Renal pelvis (tissue), 4 donors: ENCODE measurements around the gene LRCH4. TPM values are rescaled to one million over a fixed set of nuclear protein-coding genes. Genes with fewer than 3 reads are reported as not detected.

Experiments
- DNase-seq: peaks from one replicate; pipeline ENCODE4 v3.0.0-alpha.2; 2013
- polyA plus RNA-seq, 3 donors: library from polyadenylated mRNA; unstranded; fragments of 120-200 nt; gene quantifications; one replicate each; pipeline ENCODE4 v1.2.1, GENCODE V29; 2013; ENCODE audit not compliant: insufficient read length in 3 of 3

LRCH4 gene
- polyA plus RNA-seq, 3 donors = 43.7 to 56.0 (median 46.8) TPM

DNA sequence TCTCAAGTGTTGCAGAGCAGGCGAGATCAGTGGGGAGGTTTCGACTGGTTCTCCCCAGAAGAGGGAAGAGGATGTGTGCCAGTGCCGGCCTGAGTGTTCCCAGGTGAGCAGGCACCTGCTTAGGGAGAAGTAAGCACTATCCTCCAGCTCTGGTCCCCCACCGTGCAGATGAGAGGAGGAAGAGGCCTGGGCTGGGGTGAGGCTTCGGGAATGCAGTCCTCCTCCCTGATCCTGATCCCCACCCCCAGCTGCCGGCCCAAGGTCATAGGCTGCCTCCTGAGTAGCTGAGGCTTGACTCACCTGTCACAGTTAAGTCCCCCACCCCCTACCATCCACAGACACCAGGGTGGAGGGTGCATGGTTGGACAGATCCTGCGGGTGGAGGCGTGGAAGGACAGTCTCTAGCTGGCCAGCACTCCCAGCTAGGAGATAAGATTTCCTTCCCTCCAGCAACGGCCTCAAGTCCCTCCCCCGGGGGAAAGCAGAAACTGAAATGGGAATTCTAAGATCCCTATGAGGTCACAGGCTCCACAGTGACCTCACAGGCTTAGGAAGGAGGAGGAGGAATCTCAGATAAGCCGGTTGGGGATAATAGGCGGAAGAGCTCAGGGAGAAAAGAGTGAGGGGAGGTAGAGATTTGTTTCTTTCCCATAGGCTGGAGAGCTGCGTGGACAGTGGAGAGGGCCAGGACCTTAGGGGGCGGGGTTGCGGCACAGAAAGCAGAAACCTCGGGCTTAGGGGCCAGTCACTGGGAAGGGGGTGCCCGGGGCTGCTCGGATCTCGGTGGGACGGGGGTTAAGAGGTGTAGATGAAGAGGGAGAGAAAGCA lies 1.0 kb downstream of the LRCH4 start:
- no peak for DNase-seq

DNA sequence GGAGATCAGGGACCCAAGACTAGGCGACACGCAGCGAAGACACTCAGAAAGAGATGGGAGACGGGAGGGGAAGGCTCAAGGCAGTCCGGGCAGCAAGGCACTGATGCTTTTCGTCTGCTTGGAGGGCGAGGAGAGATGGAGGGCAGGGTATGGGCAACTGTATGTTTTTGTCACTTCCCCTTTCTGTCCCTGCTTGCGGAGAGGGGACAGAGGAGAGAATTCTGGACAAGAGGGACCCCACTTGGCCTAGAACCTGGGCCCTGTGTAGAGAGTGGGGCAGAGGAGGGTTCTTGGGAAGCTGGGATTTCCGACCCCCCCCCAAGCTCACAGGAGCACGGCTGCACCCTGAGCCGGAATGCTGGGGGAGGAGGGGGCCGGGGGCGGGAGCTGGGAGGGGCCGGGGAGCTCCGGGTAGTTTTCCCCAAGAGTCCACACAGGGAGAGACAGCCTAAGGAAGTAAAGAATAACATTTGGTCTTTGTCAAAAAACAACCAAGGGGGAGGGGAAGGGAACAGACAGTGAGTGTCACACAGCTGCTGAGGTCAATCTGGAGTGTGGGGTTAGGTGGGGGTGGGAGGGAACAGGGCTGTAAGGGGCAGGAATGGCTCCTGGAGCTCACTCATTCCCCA lies 1.8 kb downstream of the LRCH4 start:
- no peak for DNase-seq

DNA sequence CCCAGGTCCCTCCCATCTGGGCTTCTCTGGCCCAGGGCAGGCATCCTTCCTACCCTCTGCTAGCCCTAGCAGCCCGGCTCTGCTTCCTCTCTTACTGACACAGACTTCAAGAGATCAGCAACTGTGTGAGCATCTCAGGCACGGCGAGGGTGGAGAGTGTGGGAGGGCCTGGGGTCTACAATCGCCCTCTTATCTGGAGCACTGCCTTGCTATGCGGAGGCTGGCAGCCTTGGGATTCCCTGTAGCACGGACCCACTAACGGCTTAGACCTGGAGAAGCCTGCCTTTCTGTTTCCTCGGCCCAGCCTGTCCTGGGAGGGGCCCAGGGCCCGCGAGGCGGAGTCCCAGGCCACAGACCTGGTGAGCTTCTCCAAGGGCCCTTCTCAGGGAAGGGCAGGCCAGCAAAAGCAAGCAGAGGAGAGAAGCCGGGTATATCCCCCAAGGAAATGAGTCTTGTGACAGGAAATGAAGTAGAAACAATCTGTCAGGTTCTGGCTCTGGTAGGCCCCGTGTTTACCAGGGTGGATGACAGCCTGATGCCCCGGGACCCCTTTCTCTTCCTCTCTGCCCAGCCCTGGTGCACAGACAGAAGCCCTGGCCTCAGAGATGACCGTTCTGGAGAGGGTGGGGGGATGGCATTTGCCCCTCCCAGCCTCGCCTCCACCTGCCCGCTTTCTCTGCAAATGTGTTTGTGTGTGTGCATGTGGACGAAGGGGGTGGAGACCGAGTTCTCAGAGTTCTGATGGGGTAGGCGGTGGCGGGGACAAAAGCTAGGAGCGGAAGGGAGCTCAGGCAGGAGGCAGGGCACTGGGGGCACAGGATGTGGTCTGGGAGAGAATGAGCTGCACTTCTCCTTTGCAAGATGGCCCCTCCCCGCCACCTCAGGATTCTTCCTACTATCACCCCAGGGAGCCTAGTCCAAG lies 2.5 kb downstream of the LRCH4 start:
- no peak for DNase-seq

DNA sequence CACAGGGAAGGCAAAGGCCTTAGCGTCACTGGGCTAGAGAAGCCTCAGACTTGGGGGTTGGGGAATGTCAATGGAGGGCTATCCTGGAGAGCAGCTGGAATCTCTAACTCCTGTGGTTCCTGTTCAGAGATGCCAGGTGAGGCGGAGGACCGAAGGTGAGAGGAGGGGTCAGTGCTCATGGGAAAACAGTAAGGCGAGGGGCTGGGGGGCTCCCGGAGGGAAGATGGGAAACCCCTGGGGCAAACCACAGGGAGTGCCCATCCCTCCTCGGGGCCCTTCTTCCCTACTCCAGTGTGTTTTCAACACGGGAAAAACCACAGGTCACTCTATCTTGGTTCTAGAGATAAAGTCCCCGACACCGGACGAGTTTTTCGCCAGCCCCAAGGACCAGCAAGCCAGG lies 3.3 kb downstream of the LRCH4 start:
- no peak for DNase-seq

DNA sequence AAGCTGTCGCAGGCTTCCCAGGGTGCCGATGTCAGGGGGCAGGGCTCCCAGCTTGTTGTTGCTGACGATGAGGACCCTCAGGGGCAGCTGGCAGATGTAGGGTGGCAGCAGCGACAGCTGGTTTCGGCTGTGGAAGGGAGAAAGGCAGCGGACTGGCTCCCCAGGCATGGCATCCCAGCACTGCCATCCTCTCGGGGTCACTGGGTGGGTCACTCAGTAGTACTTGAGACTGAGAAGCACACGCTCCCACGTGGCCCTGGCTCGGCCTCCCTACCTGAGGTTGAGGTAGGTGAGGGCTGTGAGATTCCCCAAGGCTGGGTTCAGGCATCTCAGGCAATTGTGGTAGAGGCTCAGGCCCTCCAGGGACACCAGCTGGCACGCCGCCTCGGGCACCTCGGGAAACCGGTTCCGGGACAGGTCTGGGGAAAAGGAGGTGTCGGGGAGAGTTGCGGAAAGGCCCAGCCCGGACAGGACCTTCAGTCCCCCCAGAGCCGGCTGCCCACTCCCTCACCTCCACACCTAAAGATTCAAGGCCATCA lies 3.8 kb downstream of the LRCH4 start:
- no peak for DNase-seq

DNA sequence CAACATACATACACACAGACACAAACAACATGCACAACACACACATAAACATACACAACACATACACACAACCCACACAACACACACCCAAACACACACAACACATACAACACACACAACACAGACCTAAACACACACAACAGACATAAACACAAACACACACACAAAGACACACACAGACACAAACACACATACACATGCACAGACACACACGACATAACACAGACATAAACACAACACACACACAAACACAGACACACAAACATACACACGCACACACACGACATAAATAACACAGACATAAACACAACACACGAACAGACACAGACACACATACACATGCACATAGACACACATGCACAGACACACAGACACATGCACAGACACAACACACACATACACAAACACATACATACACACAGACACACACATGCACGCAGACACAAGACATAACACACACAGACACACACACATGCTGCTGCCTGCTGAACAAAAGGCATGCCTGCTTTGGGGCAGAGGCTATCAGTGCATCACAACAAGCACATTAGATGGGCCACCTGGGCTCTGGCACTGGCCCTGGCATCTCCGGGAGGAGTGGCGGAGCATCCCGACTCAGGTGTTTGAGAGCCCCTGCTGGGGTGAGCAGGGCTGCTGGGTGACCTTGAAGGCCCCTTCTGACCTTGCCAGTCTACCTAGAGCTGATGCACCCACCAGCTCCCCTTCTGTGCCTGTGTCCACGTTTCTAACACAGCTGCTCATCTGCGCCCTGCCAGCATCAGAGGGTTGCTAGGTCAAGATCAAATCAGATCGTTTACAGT lies 5.3 kb downstream of the LRCH4 start:
- DNase-seq = no peak

DNA sequence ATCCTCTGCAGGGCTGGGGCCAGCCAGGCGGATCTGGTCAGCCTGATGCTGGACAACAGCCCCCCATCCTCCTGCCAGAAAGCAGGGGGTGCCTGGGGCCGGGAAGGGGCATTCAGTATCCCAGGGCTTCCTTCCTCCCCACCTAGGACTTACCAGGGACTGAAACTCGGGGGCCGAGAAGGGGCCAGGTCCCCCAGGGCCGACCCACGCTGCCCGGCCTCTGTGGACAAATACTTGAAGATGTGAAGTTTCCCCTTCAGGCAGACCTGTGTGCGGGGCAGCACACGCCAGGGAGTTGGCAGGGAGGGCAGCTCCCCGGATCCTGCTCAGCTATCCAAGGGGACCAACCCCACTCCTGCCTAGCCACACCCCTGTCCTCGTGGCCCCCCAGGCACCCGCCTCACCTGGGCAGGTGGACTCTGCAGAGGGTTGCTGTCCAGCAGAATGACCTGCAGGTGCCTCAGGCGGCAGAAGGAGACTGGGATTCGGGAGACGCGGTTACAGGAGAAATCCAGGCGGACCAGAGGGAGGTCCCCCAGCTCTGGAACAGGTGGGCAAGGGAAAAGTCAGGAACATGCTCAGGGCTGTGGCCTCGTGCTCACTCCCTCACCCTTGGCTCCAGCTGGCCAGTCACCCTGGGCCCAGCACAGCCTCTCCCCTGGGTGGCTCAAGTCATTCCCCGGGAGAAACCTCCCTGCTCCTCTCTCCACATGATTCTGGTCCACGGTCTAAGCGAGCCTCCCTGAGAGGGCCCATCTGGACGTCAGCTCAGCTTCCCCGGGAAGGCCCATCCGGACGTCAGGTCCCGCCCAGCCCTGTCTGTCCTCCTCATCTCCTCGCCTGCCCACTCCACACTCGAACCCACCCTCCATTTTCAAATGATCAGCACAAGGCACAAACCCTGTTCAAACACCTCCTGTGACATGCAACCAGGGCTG lies 7.4 kb downstream of the LRCH4 start:
- no peak for DNase-seq

DNA sequence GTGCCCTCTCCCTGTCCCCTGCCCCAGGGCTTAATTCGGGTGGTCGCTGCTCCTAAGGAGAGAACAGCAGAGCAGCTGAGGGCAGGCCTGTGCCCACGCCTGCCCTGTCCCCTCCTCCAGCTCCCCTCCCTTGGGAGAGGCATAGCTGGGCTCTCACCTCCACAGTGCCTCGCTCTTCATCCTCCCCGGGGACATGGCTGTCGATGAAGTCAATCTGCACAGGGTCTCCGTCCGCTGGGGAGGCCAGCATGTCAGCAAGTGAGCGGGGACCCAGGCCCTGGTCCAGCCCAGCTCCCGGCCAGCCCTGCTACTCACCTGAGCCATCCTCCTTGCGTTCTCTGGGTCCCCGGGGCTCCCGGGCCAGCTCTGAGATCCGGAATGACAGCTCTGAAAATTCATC lies 8.4 kb downstream of the LRCH4 start:
- DNase-seq = no peak

DNA sequence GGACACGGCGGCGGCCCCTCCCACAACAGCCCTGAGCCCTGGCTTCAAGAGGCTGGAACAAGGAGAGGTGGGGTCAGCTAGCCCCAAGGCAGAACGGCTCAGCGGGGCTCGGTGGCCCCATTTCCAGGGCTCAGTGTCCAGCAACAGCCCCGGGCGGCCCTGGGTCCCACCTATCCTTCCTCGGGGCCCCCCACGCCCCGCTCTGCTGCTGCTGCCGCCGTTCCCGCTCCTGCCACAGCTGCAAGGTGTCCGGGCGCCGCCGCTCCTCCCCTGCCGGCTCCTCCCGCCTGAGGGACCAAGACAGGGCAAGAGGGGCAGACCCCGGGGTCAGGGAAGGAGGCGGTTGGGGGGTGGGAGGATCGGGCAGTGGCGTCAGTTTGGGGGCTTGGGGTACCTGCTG lies 8.8 kb downstream of the LRCH4 start:
- no peak for DNase-seq

DNA sequence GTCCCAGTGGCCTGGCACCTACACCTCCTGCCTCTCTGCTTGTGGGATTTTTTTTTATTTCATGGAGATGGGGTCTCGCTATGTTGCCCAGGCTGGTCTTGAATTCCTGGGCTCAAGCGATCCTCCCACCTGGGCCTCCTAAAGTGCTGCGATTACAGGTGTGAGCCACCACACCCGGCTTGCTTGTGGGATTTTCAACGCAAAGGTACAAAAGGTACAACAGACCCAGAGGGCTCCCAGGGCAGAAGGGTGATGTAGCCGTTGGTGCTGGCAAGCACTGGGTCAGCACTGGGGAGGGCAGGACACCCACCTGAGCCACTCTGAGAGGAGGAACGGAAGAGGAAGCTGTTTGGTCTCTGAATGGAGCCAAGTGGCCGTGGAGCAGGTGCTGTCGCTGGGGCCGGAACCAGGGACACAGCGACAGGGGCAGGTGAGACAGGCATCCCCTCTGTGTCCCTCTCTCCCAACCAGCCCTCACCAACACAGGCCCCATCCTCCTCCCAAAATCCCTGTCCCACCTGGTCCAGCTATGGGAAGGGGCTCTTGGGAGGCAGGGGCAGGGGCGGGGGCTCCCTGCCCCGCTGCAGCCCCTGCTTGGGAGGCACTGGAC lies 9.4 kb downstream of the LRCH4 start:
- no peak for DNase-seq

DNA sequence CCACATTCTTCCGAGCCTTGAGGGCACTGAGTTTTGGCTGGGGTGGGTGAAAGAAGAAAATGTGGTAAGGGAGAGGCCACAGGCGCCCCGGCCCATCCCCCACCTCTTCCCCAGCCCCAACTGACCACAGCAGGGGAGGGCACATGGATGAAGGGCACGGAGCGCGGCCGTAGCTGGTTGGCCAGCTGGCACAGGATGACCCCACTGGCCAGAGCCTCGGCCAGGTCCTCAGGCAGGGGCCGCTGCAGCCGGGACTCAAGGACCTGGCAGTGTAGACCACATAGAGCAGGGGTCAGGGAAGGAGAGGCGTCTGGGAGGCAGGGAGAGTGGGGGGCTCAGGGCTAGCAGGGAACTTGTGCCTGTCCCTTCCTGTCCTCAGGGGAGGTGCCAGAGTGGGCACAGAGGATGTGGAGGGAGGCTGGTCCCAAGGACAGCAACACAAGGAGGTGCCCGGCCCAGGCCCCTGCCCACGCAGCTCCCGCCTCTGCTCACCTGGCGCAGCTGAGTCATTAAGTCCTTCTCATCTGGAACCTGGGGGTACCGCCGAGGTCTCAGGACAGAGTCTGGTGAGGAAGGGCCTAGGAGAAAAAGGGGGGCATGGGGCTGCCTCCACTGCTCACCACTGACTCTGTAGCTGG lies 10.1 kb downstream of the LRCH4 start:
- no peak for DNase-seq

DNA sequence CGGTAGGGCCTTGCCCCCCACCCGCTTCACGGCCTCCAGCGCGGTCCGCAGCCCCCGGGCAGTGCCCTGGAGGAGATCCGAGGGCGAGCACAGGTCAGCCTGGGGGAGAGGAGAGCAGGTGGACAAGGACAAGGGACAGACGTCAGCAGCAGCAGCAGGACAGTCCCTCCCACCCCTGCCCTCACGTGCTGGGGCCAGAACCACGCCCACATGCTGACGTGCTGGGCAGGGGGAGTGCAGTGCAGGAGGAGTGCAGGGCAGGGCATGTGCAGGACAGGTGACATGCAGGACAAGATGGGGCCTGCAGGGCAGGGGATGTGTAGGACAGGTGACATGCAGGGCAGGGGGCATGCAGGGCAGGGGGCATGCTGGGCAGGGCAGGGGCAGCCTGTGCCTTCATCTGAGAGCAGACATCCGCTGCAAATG lies 10.7 kb downstream of the LRCH4 start:
- no peak for DNase-seq

DNA sequence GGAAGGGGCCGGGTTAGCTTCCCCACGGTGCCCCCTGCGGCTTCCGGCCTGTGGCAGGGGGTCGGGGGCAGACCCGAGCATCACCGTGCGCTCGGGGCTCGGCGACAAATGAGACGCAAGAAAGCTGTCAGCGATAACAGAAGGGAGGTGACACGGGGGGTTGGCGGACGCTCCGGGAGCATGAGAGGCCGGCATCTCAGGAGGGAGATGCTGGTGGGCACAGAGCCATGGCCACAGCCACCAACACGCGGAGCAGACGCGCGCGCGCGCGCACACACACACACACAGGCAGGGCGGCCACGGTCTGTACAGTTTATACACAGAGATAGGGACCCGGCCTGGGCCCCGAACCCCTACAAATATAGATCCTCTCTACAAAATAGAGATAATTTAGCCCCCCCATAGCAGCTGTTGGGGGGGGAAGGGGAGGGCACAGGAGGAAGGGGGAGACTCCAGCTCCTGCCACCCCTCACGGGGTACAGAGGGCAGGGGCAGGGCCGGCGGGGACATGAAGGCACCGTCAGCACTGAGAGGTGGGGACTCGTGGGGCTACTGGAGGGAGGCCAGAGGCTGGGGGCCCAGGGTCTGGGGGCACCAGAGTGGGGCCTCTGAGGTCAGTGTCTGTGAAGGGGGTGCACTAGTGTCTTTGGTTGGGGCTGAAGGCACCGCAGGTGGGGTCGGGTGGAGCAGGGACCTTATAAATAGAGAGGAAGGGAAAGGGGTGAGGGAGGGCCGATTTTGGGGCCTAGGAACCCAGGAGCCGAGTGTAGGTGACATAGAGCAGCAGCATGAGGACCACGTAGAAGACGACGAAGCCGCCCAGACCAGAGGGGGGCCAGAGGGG lies 11.3 kb downstream of the LRCH4 start:
- DNase-seq = no peak

DNA sequence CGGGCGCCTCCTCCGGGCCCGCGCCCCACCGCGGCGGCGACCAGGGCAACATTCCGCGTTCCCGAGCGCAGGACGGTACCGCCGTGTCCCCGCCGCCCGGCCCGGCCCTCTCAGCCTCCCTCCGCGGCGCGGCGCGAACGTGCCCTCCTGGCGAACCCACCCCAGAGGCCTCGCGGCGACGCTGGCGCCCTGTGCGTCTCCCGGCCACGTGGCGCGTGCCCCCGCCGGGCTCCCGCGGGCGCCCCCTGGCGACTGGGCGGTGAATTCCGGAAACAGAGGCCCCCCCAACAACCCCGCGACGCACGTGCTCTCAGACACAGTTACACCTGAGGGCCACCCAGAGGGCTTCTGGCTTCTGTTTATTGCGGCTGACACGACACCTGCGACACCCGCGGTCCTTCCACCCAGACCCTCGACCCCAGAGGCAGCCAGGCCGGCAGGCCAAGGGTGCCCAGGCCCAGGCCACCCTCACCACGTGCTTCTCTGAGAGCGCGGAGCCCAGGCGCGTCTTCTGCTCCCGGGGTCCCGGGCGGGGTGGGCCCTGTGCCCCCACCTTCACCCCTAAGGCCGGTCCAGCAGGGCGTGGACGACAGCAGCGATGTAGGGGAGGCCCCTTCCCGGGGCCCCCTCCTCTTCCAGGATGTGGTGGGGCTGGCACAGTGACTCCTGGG lies 12.1 kb downstream of the LRCH4 start, which contains the start of gene SAP25:
TSS of gene SAP25 (minus strand) at position 210 of the 671 bp plus-strand sequence. CDS start at position 52, 158 bp downstream.
- no peak for DNase-seq

DNA sequence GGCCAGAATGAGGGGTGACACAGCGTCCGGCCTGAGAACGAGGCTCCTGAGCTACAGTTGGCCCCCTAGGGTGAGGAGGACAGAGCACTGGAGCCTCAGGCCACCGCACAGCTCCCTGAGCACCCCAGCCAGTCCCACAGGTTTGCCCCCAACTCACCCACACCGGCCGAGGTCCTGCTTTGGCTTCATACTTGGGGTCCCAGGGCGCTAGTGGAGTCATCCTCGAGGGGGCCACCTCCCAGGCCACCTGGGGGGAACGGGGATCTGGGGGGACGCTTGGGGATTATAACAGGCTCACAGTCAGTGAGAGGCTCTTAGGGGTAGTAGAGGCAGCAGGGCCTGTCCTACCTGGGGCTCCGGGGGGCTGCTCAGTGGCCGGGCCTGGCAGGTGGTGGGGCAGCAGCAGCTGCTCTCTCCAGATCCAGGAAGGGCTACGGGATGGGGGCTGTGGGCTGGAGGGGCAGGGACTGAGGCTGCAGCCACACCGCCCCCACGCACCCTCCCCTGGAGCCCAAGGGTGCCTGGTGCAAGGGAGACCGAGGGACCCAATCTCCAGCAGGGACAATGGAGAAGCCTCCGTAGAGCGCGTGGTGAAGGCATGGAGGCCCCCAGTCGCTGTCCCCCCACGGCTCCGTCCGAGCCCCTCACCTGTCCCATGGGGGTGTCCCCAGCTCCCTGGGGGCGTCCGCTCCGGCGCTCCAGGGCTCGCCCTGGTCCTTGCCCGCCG lies 12.8 kb downstream of the LRCH4 start:
- no peak for DNase-seq

DNA sequence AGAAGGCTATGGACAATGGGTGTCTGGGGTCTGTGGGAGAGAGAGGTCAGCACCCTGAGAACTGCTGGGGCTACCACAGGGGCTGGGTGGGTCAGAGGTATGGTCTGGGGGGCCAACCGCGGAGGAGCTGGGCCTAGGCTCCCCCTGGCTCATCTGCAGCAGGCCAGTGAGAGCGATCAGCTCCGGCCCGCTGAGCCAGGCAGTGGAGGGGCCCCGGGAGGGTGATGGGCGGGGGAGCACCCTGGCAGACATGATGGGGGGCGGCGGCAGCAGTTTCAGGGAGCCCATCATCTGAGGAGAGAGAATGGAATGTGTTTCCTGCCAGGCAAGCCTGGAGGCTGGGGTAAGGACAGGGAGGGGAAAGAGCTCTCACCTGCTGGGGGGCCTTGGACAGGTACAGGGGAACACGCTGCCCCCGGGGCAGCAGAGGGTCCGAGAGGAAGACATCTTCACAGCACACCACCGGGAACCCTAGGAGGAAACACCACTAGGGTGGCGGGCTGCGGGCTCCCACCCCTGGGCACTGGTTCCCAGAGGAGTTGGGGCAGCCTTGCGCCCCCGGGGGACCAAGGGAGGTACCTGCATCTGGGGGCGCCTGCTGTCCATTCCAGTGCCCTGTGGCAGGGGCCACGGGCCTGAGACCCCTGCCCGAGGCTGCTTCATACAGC lies 13.5 kb downstream of the LRCH4 start:
- DNase-seq = no peak
